Upper lobe of right lung (tissue), 1 donor: ENCODE results near the gene STK33. TPM values are rescaled to one million over a fixed set of nuclear protein-coding genes. Genes with fewer than 3 reads are reported as not detected.

Experiments used
- ATAC-seq: fragments of 200-7000 bp; cut with Tn5 transposase; one replicate; pipeline ENCODE4 v1.9.1; 2020; ENCODE audit warnings: mild to moderate bottlenecking, moderate library complexity
- DNase-seq: peaks from one replicate; pipeline ENCODE4 v3.0.0-alpha.2; 2020
- H3K27ac ChIP-seq: fragments of 200-600 bp; one replicate; pipeline ENCODE4 v1.8.0; 2022
- H3K27me3 ChIP-seq: fragments of 200-600 bp; one replicate; pipeline ENCODE4 v1.8.0; 2022; ENCODE audit warnings: mild to moderate bottlenecking
- H3K36me3 ChIP-seq: fragments of 200-600 bp; one replicate; pipeline ENCODE4 v1.8.0; 2022
- H3K4me1 ChIP-seq: fragments of 200-600 bp; one replicate; pipeline ENCODE4 v1.8.0; 2022
- H3K4me3 ChIP-seq: fragments of 200-600 bp; one replicate; pipeline ENCODE4 v1.8.0; 2022; ENCODE audit warnings: mild to moderate bottlenecking
- H3K9me3 ChIP-seq: fragments of 200-600 bp; one replicate; pipeline ENCODE4 v1.8.0; 2022
- CTCF ChIP-seq: fragments of 200-600 bp; IDR thresholded peaks from one replicate; pipeline ENCODE4 v1.8.0; 2022; ENCODE audit warnings: antibody characterized with exemption
- intact Hi-C: fragments of 100-400 bp; cut with DNase I; formaldehyde crosslinking; loops from one replicate; pipeline ENCODE4 v1.11.0; 2022
- total RNA-seq: library from RNA; stranded (reverse); fragmentation: NEBNext Ultra II Directional; extraction: Animal tissue kit (Norgen Biotek cat#: 25700); gene quantifications from one replicate; pipeline ENCODE4 v1.2.1, GENCODE V29; 2021
- donor health status: DM: no; HTN: yes; CAD: no; lungs with severe emphysema.

Gene STK33
- total RNA-seq, 1 donor from 2014 or later, result 9.4 TPM

GRCh38 chr11:8617063-8617462 lies 23.0 kb upstream of the STK33 start:
- DNase-seq, result no peak
- H3K36me3 ChIP-seq, result peaks cover 40% of the 10 kb centered on the region
- H3K9me3 ChIP-seq, result no peaks in the 10 kb centered on the region
- H3K27me3 ChIP-seq, result no peaks in the 10 kb centered on the region
- intact Hi-C loops, result no loop called here
- no peak overlapping the region for H3K27ac ChIP-seq
- no peak overlapping the region for H3K4me3 ChIP-seq
- H3K4me1 ChIP-seq, result peaks cover 3% of the 10 kb centered on the region
- no peak for ATAC-seq
- TF ChIP-seq CTCF, result no peak

DNA sequence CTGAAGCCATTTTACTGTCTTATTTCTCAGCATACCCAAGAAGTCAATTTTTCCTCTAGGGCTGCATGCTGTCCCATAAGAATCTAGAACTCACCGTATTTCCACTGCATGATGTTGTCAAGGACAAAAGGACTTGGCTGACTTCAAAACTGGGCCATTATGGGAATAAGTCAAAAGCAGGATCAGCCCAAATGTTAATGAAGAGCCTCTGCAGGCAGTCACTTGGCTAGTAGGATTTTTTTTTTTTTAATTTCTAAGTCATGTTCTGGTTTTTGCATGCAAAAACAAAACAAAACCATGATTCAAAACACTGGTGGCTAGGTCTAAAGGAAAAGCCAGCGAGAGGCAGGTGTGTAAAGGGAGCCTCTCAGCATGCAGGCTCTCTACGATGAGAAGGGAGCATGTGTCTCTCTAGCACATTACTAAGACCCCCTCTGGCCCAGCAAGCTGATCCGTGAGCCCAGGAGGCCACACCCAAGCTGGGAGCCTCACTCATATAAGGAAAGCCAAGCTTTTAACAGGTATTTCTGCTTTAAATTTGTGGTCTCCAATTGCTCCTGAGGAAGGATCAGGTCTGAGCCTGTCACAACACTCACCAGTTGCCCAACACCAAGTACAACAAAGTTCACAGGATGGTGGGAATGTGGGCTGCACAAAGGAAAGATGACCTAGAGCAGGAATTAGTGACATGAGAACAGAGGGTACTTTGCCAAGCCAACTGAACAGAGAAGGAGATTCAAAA lies 21.4 kb upstream of the STK33 start:
- no peak overlapping the region for H3K27ac ChIP-seq
- no peak for TF ChIP-seq CTCF
- peaks cover 25% of the 10 kb centered on the region for H3K36me3 ChIP-seq
- no peak overlapping the region for H3K4me3 ChIP-seq
- ATAC-seq, result no peak
- no peak for DNase-seq
- H3K4me1 ChIP-seq, result peaks cover 3% of the 10 kb centered on the region
- H3K9me3 ChIP-seq, result no peaks in the 10 kb centered on the region
- intact Hi-C loops, result no loop called here
- H3K27me3 ChIP-seq, result no peaks in the 10 kb centered on the region

DNA sequence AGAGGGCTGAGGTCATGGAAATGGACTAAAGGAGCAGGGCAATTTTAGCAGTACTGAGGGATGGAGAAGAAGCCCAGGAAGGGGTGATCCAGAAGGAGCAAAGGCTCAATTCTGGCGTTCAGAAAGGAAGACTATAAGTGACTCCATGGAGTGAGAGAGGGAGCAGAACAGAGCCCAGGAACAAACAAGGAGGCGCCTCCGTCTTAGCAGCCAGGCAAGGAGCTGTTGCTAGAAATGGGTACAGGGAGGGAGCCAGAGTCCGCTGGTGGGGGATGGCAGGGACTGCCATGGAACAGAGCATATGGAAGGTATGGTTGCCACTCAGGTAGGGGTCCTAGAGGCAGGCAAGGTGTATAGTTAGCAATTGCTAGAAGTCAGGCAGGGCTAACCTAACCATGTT lies 20.5 kb upstream of the STK33 start:
- DNase-seq, result no peak
- Histone ChIP-seq H3K4me1 (peaks cover 3% of the 10 kb centered on the region), H3K4me3 (no peak overlapping the region), H3K36me3 (peaks cover 25% of the 10 kb centered on the region), H3K27me3 (no peaks in the 10 kb centered on the region), H3K27ac (no peak overlapping the region), H3K9me3 (no peaks in the 10 kb centered on the region)
- no peak for ATAC-seq
- TF ChIP-seq CTCF, result no peak
- intact Hi-C loops, result no loop called here

- H3K27ac ChIP-seq, result no peak overlapping the region
- ATAC-seq, result no peak
- H3K36me3 ChIP-seq, result peaks cover 25% of the 10 kb centered on the region
- no peaks in the 10 kb centered on the region for H3K27me3 ChIP-seq
- TF ChIP-seq CTCF, result no peak
- intact Hi-C loops, result no loop called here
- no peak overlapping the region for H3K4me3 ChIP-seq
- DNase-seq, result no peak
- peaks cover 3% of the 10 kb centered on the region for H3K4me1 ChIP-seq
- H3K9me3 ChIP-seq, result no peaks in the 10 kb centered on the region
These were observed 19.0 kb upstream of the STK33 start for GRCh38 chr11:8613036-8613435.

- ATAC-seq (no peak), DNase-seq (no peak)
- intact Hi-C loops, result no loop called here
- H3K27ac ChIP-seq, result no peak overlapping the region
- H3K36me3 ChIP-seq, result peaks cover 20% of the 10 kb centered on the region
- no peaks in the 10 kb centered on the region for H3K27me3 ChIP-seq
- H3K4me1 ChIP-seq, result peaks cover 3% of the 10 kb centered on the region
- H3K4me3 ChIP-seq, result no peak overlapping the region
- no peaks in the 10 kb centered on the region for H3K9me3 ChIP-seq
- TF ChIP-seq CTCF, result no peak
These were observed 18.5 kb upstream of the STK33 start for GRCh38 chr11:8612522-8612921.
